NCI-H146 treated with DMSO at 0.1 percent for 48 hours (cell line): ENCODE data around the gene NTRK1.

Experiments used
- DNase-seq: peaks from one replicate; lab custom pipeline; 2025; ENCODE audit not compliant: unreplicated experiment; lab: John Stamatoyannopoulos, UW

Gene NTRK1

GRCh38 chr1:156854634-156855033 is 6.0 kb upstream of the NTRK1 start:
- no peak for DNase-seq

- no peak for DNase-seq
Observed at GRCh38 chr1:156856282-156856785, 4.3 kb upstream of the NTRK1 start.

- no peak for DNase-seq
Observed at GRCh38 chr1:156857532-156857931, 3.1 kb upstream of the NTRK1 start.

GRCh38 chr1:156858555-156858956 is 2.1 kb upstream of the NTRK1 start:
- no peak for DNase-seq

- DNase-seq, result no peak
Observed at GRCh38 chr1:156858959-156859522, 1.6 kb upstream of the NTRK1 start, which contains the start of gene INSRR. Gene INSRR, minus strand, starts transcription at chr1:156859117. Its CDS starts 496 bp downstream, at chr1:156858621.

GRCh38 chr1:156859523-156860112 is 1.0 kb upstream of the NTRK1 start:
- no peak for DNase-seq

- peak; percentile 22 for DNase-seq
Observed at GRCh38 chr1:156860113-156860627, 495 bp upstream of the NTRK1 start.

- no peak for DNase-seq
Observed at GRCh38 chr1:156862584-156862983, 1.9 kb downstream of the NTRK1 start.

- DNase-seq, result no peak
Observed at GRCh38 chr1:156862997-156863599, 2.4 kb downstream of the NTRK1 start.

- no peak for DNase-seq
Observed at GRCh38 chr1:156863631-156864030, 3.0 kb downstream of the NTRK1 start.

GRCh38 chr1:156864796-156865195 is 4.1 kb downstream of the NTRK1 start:
- DNase-seq, result no peak

GRCh38 chr1:156865258-156865657 is 4.6 kb downstream of the NTRK1 start:
- no peak for DNase-seq

- DNase-seq, result no peak
Observed at GRCh38 chr1:156865865-156866248, 5.2 kb downstream of the NTRK1 start.

- no peak for DNase-seq
Observed at GRCh38 chr1:156866249-156866909, 5.7 kb downstream of the NTRK1 start.

GRCh38 chr1:156868341-156868740 is 7.7 kb downstream of the NTRK1 start:
- no peak for DNase-seq

- no peak for DNase-seq
Observed at GRCh38 chr1:156869455-156869854, 8.8 kb downstream of the NTRK1 start.

- DNase-seq, result no peak
Observed at GRCh38 chr1:156873659-156874058, 13.0 kb downstream of the NTRK1 start.

- DNase-seq, result no peak
Observed at GRCh38 chr1:156874142-156874541, 13.5 kb downstream of the NTRK1 start.

GRCh38 chr1:156874572-156875340 is 14.1 kb downstream of the NTRK1 start:
- no peak for DNase-seq

GRCh38 chr1:156875341-156875615 is 14.6 kb downstream of the NTRK1 start:
- no peak for DNase-seq

GRCh38 chr1:156876281-156876680 is 15.6 kb downstream of the NTRK1 start:
- DNase-seq, result no peak
